GM12891 (cell line): ENCODE data around the gene CIPC.

Experiments used
- DNase-seq: peaks from one replicate; pipeline ENCODE4 v3.0.0; 2011; ENCODE audit warnings: low spot score; ENCODE audit not compliant: insufficient read length
- FAIRE-seq: peaks from 2 replicates; lab custom pipeline; 2011; peaks lifted over from hg19 to GRCh38; lab: Jason Lieb, UNC
- PAX5 ChIP-seq: IDR thresholded peaks from 2 replicates; pipeline ENCODE4 v1.6.1; 2011; ENCODE audit warnings: low read length, moderate library complexity, mild to moderate bottlenecking; ENCODE audit not compliant: insufficient read depth, severe bottlenecking
- POLR2A ChIP-seq: IDR thresholded peaks from 2 replicates; pipeline ENCODE4 v1.6.1; 2011; ENCODE audit warnings: low read depth, low read length, control low read depth
- POLR2AphosphoS5 ChIP-seq: IDR thresholded peaks from 2 replicates; pipeline ENCODE4 v1.6.1; 2011; ENCODE audit warnings: low read depth, low read length, control low read depth
- POU2F2 ChIP-seq: IDR thresholded peaks from 2 replicates; pipeline ENCODE4 v1.6.1; 2011; ENCODE audit warnings: low read depth, mild to moderate bottlenecking, control low read depth, low read length, moderate library complexity
- SPI1 ChIP-seq: IDR thresholded peaks from 2 replicates; pipeline ENCODE4 v1.6.1; 2011; ENCODE audit warnings: low read depth, low read length, control low read depth
- TAF1 ChIP-seq: IDR thresholded peaks from 2 replicates; pipeline ENCODE4 v1.6.1; 2011; ENCODE audit warnings: low read depth, low read length, control low read depth

CIPC gene

DNA sequence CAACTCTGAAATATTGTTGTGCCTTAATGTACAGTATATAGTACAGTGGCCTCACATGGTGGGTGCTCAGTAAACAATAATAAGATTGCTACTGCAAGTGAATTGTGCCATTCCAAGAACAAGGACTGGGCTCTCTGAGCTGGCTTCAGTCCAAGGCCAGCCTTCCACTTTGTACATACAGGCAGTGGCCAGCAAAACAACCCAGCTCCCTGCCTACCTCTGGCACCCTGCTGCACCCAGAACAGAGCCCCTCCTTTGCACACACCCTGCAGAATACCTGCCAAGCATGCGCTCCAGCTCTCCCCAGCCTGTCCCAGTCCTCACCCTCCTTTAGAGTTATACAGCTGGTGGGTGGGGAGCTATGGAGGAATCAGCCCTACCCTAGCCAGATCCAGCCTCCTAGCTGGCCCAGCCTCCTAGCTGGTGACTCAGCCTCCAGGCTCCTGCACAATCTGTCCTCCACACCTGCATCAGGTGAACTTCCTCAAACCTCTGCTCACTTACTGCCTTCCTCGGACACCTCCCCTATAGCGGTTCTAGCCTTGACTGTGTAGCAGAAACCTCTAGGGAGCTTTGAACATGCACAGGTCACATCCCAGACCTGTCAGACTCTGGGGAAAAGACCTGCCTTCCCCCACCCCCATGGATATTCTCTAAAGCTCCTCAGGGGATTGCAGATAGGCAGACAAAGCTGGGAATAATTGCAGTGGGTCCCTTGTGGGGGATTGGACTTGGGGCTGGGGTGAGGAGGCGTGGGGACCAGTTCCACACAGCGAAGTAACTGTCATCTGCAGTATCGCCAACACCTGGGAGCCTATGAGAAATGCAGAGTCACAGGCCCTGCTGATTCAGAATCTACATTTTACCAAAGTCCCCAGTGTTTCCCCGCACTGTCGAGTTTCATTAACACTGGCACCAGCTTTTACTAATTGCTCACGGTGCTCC is 25.6 kb downstream of the CIPC start:
- peak; percentile 87 for FAIRE-seq
- DNase-seq, result no peak
- no peak for TF ChIP-seq POLR2AphosphoS5
- no peak for TF ChIP-seq PAX5
- no peak for TF ChIP-seq SPI1
- no peak for TF ChIP-seq POLR2A
- no peak for TF ChIP-seq TAF1
- no peak for TF ChIP-seq POU2F2

DNA sequence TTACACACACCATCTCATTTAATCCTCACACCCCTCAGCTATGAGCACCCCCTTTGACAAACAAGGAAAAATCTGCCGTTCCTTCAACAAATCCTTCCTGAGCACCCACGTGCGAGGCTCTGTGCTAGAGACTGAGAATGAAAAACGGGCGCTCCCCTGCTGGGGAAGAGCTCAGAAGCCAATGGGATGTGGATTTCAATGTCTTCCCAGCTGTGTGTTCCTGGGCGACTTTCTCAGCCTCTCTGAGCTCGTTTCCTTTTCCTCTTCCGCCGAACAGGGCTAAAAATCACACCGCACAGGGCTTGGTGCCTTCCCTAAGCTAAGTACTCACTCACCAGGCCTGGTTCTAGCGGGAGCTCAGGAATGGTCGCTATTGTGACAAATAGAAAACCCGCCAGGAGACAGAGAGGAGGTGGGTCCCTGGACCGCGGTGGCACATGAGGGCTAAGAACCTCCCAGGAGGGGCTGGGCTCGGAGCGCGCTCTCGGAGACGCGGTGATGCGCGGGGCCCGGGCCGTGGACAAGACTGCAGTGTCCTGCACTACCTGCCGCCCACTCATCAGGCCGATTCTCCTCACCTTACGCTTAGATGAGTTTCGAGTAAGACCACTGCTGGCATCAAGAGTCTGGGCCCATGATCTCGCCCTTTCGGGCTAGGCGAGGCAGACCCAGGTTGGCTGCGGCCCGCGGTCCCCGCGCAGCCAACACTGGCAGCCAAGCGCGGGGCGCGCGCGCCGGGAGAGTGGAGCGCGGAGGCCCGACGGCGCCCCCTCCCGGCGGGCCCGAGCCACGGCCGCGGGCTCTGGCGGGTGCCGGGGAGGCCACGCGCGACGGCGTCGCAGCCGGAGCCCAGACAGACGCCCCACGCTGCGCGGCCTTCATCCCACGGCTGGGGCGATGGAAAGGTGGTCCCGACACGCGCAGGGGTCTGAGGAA is 26.6 kb downstream of the CIPC start:
- TF ChIP-seq POU2F2 (no peak), SPI1 (no peak), POLR2AphosphoS5 (no peak), POLR2A (0 out of 2 replicates have a peak, but pooled peaks have one; percentile 22), PAX5 (peak; percentile 26), TAF1 (no peak)
- DNase-seq (peak; percentile 78), FAIRE-seq (peak; percentile 91)

DNA sequence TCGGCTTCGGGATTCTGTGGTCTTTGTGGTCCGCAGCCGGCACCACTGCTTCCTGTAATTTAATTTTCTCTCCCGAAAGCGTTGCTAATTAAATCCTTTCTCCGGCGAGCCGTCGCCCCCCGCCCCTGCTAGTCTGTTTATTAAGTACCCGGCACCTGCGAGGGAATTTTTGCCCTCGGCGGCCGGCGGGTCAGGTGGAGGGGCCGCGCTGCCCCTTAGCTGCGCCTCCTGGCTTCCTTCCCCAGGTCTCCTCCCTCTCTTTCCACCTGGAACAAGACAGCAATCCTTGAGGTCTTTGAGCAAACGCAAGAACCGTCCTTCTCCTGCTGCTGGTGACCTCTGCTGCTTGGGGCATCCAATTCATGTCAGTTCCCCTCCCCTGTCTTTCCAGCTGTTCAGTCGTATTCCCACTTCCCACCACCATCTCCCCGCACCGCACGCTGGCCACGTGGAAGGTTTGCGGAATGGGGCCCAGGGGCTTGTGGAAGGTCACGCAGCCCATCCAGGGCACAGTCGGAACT is 27.3 kb downstream of the CIPC start:
- peak; percentile 23 for FAIRE-seq
- no peak for TF ChIP-seq SPI1
- no peak for TF ChIP-seq POU2F2
- TF ChIP-seq PAX5, result no peak
- TF ChIP-seq TAF1, result no peak
- no peak for TF ChIP-seq POLR2A
- TF ChIP-seq POLR2AphosphoS5, result no peak

DNA sequence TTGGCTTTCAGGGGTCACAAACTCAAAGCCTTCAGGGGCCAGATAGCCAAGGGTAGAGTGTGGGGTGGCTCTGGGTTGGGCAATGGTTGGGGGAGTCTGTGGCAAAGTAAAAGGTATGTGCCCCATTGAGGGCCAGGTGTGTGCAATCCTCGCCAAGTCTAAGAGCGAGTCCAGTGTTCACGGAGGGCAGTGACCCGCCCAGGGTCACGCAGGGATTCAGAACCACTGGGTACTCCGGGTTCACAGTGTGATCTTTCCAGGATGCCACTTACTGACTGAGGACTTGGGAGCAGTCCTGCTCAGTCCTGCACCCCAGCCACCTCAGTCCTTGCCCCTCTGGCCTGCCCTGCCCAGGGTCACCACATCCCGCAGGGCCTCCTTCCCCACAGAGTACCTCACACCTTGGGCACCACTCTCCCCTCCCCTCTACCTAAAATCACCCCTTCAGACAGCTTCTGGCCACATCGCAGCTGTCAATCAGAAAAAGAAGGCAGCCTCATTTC is 27.8 kb downstream of the CIPC start:
- peak; percentile 55 for FAIRE-seq
- TF ChIP-seq SPI1 (no peak), POLR2AphosphoS5 (no peak), POLR2A (no peak), POU2F2 (no peak), PAX5 (no peak), TAF1 (no peak)
- no peak for DNase-seq

More for the DNA sequence above, 27.3 kb downstream of the CIPC start:
- DNase-seq, result no peak

DNA sequence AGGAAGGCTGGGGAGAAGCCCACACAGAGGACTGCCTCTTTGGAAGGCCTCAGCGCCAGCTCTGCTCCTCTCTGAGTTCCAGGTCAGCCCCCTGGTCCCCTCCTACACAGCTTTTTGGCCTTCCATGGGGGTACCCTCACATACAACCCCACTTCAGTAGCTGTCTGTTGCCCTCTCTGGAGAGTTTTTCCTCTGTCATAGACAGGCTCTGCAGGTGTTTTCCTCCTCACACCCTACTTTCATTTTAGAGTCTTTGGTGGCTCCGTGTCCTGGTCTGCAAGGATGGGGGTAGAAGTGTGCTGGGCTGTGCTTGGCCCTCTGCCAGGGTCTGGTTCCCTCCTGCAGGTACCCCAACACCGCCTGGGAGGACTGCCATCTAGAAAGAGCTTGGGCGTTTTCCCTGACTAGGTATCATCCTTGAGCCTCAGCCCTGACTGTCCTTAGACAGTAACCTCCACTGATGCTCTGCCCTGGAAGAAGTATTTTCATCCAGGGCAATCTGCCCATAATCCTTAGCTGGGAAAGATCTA is 28.5 kb downstream of the CIPC start:
- FAIRE-seq, result no peak
- no peak for DNase-seq
- TF ChIP-seq PAX5 (no peak), SPI1 (no peak), TAF1 (no peak), POU2F2 (no peak), POLR2AphosphoS5 (no peak), POLR2A (no peak)

DNA sequence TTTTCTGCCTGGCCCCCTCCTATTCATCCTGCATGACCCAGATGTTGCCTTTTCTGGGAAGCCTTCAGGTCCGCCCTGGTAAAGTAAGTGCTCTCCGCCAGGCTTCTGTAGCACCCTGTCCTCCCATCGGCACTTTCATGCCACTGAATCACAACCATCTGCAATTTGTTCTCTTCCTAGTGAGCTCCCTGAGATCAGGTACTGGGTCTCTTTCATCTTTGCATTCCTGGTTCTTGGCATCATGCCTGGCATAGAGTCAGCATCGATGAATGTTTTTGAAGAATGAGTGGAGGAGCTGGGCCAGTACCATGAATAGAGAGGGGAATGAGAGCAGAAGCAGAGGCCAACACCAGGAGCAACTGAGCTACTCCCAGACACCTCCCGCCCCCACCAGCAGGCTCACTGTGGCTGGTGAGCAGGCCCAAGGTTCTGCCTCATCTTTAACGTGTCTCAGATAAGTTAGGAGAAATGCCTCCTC is 30.4 kb downstream of the CIPC start:
- FAIRE-seq (no peak), DNase-seq (no peak)
- no peak for TF ChIP-seq PAX5
- no peak for TF ChIP-seq POLR2A
- no peak for TF ChIP-seq POLR2AphosphoS5
- TF ChIP-seq POU2F2, result no peak
- TF ChIP-seq TAF1, result no peak
- no peak for TF ChIP-seq SPI1

DNA sequence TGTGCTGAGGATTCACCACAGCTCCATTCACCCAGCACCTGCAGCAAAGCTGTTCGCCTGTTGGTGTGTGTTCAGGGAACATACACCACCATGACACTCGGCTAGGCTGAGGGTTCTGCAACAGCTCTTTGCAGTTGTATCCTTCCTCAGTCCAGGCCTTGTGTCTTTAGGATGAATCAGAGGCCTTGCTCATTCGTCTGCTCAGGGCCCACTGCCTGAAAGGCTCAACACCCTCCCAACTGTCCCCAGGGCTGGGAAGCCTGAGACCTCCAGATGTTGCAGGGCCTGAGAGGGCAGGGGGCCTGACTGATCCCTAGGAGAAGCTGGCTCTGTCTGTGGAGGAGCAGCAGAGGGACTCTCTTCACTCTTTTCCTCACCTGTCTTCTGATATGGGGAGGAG is 32.3 kb downstream of the CIPC start:
- DNase-seq, result no peak
- TF ChIP-seq POU2F2 (no peak), POLR2A (no peak), PAX5 (no peak), POLR2AphosphoS5 (no peak), TAF1 (no peak)
- no peak for FAIRE-seq

DNA sequence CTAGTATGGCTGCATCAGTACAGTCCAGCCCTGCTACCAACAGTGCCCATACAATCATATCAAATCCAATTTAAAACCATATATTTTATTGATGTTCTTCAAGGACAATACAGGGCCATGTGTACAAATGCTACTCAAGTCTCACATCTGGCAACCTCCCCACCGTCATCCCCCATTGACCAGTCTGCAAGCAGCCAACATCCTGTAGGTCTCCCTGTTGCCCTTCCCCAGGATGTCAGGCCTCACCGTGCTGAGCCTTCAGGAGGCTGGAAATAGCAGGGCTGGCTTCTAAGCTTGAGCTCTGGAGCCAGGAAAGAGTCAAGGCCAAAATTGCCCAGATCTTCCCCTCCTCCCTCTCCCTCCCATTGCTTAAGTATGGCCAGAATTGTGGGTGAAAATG is 33.1 kb downstream of the CIPC start:
- FAIRE-seq (no peak), DNase-seq (no peak)
- TF ChIP-seq POLR2AphosphoS5 (no peak), POLR2A (no peak), TAF1 (no peak), SPI1 (no peak), POU2F2 (no peak), PAX5 (no peak)
